ENCODE data around the gene MC1R.

Gene MC1R

GRCh38 chr16:89936034-89936433 is 17.4 kb downstream of the MC1R start:
- DNase-seq, result no peak

- DNase-seq, result no peak
Measured at GRCh38 chr16:89936508-89936907, 17.8 kb downstream of the MC1R start.

GRCh38 chr16:89936981-89937380 is 18.3 kb downstream of the MC1R start:
- DNase-seq, result no peak

- DNase-seq, result no peak
Measured at GRCh38 chr16:89938175-89938885, 19.7 kb downstream of the MC1R start.

DNA sequence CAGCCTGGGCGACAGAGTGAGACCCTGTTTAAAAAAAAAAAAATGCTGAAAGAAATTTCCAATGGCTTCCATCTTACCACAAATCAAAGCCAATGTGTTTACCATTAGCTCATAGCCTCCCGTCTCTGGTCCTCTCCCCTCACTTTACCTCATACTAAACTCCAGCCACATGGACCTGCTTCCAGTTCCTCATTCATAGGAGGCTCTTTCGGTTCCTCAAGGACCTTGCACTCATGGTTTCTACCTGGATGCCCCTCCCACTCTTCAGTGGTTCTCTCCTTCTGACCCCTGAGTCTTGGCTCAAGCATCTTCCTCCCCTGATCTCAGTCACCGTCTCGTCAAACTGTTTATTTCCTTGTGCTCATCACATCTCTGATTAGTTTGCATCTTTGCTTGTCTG is 26.1 kb downstream of the MC1R start:
- DNase-seq, result no peak

DNA sequence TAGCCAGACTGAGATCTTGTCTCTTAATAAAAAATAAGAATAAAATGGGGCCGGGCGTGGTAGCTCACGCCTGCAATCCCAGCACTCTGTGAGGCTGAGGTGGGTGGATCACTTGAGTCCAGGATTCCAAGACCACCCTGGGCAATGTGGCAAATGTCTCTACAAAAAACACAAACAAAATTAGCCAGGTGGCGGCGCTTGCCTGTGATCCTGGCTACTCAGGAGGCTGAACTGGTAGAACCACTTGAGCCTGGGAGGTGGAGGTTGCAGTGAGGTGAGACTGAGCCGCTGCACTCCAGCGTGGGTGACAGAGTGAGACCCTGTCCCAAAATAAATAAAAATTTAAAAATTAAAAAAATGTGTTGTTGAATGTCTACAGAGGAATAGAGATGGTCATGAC is 27.0 kb downstream of the MC1R start:
- DNase-seq, result no peak

GRCh38 chr16:89946515-89946914 is 27.9 kb downstream of the MC1R start:
- no peak for DNase-seq

- no peak for DNase-seq
Measured at GRCh38 chr16:89949121-89949742, 30.6 kb downstream of the MC1R start.

DNA sequence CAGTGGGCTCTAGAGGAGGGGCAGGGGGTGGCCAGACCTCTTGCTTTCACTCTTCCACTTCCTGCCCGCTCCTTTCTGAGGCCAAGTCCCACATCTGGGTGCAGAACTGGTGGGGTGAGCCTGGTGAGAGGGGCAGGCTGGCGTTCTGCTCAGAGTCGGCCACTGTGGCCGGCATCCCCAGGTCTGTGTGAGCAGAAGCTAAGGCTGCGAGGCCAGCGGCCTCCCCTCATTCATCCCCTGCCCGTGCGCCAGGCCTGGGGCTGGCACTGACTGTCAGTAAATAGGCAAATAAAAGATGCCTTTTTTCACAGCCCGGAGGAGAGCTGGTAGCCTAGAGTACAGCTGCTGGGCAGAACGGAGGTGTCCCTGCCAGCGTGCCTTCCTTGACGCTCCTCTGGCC is 31.1 kb downstream of the MC1R start:
- no peak for DNase-seq

GRCh38 chr16:89951509-89951908 is 32.8 kb downstream of the MC1R start:
- DNase-seq, result no peak

DNA sequence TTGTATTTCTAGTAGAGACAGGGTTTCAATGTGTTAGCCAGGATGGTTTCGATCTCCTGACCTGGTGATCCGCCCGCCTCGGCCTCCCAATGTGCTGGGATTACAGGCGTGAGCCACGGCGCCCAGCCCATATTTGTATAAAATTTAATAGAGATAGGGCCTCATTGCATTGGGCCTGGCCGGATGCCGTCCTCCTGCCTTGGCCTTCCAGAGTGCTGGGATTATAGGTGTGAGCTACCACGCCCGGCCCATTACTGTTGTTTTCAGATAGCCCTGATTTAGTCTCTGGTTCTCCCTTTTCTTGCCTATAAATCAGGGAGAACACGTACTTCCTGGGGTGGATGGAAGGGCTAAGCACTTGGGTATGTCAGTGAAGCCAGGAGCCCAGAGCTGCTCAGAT is 33.4 kb downstream of the MC1R start:
- no peak for DNase-seq

GRCh38 chr16:89952551-89952950 is 33.9 kb downstream of the MC1R start:
- no peak for DNase-seq

GRCh38 chr16:89953671-89954406 is 35.2 kb downstream of the MC1R start:
- DNase-seq, result no peak

- DNase-seq, result no peak
Measured at GRCh38 chr16:89954462-89954861, 35.8 kb downstream of the MC1R start.

GRCh38 chr16:89955001-89955685 is 36.5 kb downstream of the MC1R start:
- no peak for DNase-seq

GRCh38 chr16:89956505-89957215 is 38.0 kb downstream of the MC1R start:
- no peak for DNase-seq

DNA sequence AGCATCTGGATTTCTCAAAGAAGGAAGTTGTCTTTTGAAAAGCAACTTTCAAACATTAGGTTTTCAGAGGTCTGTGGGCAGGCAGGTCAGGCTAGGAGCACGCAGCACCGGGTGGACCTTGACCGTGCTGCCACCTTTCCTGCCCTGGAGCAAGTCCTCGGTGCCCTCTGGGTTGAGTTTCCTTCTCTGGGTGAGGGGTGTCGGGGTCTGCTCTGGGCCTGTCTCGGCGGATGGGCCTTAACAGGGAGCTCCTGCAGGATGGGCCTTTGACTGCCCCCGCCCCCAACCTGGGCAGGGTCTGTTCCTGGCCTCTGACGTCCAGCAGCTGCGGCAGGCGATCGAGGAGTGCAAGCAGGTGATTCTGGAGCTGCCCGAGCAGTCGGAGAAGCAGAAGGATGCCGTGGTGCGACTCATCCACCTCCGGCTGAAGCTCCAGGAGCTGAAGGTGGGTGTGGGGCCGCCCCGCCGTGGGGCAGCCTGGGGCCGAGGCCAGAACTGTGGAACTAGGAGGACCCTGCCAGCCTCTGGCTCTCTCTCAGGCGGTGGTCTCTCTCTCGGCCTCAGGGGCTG is 38.6 kb downstream of the MC1R start:
- DNase-seq, result no peak

- DNase-seq, result no peak
Measured at GRCh38 chr16:89958068-89958467, 39.4 kb downstream of the MC1R start.

GRCh38 chr16:89958596-89958995 is 39.9 kb downstream of the MC1R start:
- DNase-seq, result no peak

GRCh38 chr16:89960966-89961365 is 42.3 kb downstream of the MC1R start:
- no peak for DNase-seq

DNA sequence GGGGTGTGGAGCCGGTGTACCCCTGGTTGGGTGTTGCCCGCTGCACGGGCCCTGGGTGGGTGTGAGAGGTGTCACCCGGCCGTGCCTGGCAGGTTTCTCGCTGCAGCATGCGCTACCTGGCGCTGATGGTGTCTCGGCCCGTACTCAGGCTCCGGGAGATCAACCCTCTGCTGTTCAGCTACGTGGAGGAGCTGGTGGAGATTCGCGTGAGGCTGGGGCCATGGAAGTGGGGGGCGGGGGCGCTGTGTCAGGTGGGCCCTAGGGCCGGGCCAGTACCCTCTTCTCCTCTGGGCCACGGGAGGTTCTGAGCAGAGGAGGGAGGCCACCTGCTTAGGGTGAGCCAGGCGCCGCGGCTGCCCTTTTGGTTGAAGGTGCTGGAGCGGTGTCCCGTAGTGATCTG is 43.3 kb downstream of the MC1R start:
- no peak for DNase-seq

- no peak for DNase-seq
Measured at GRCh38 chr16:89962754-89963498, 44.3 kb downstream of the MC1R start.

Data from OCI-M1 (cell line).